ENCODE data around the gene CDC42. TPM values are rescaled to one million over a fixed set of nuclear protein-coding genes. Genes with fewer than 3 reads are reported as not detected.

The CDC42 gene
- total and polyA plus RNA-seq, 10 of the 15 experiments (the other 5 are each of a cell fraction or from before 2014, with no cell fraction given): 184 to 479 (median 326) TPM

DNA sequence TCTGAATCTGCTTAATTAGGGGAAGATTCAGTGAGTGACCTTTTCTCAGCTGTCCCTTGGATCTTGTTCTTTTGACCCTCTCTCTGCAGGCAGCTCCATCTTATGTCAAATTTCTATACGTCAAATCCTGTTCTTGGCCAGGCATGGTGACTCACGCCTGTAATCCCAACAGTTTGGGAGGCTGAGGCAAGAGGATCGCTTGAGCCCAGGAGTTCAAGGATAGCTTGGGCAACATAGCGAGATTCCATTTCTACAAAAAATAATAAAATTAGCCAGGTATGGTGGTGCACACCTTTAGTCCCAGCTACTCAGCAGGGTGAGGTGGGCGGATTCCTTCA is 12.3 kb upstream of the CDC42 start:
- Histone ChIP-seq H3K9me3 (replicated peaks; ENCODE audit: control insufficient read depth, insufficient read depth, low read length) (0 out of 3 replicates have a peak, but pooled peaks cover under 1% of the 10 kb centered on the region), H3K27ac (ENCODE audit: control insufficient read depth, insufficient read depth) (peak overlapping the region; percentile 94), H3K36me3 (ENCODE audit: control insufficient read depth in 2 of 2, insufficient read depth in 2 of 2, low read length in 1 of 2) (no peaks in the 10 kb centered on the region), H3K4me3 (peak overlapping the region; percentile 26; the same call in 1 of the 2 replicates), H2AFZ (ENCODE audit: control insufficient read depth, low read depth, low read length) (peak overlapping the region; percentile 78), H3K27me3 (replicated peaks in 1 of 2; ENCODE audit: control insufficient read depth in 2 of 2, insufficient read depth in 2 of 2, low read length in 1 of 2) (no peaks in the 10 kb centered on the region), H3K4me2 (ENCODE audit: control insufficient read depth, insufficient read depth) (peak overlapping the region; percentile 93), H3K9ac (ENCODE audit: control insufficient read depth, insufficient read depth, low read length) (peak overlapping the region; percentile 64), H3K79me2 (ENCODE audit: control insufficient read depth, insufficient read depth, low read length) (no peaks in the 10 kb centered on the region), H3K4me1 (ENCODE audit: control insufficient read depth, insufficient read depth, low read length) (peaks cover 25% of the 10 kb centered on the region), H4K20me1 (ENCODE audit: control insufficient read depth, insufficient read depth) (no peaks in the 10 kb centered on the region)
- DNase-seq (ENCODE audit: low read depth, low spot score) (no peak), FAIRE-seq (no peak), ATAC-seq (no peak)
- in situ Hi-C loops (cut with MboI): no loop called here
- ChIA-PET SMC1A (ENCODE audit: uncharacterized antibody, unreplicated experiment) (interaction anchor here (1.0 to 5.2 kb wide), 7 partner anchors 8 to 21 kb away, joined by 3 to 78 read pairs (median 6); partner anchors contain the start of gene CDC42), CTCF (interaction anchor here (0.7 to 3.6 kb wide), 7 partner anchors 10 to 61 kb away, joined by 3 to 35 read pairs (median 5); partner anchors contain the start of gene CDC42), RAD21 (ENCODE audit: unreplicated experiment) (interaction anchor here (0.6 to 2.3 kb wide), 10 partner anchors 10 to 65 kb away, joined by 3 to 11 read pairs (median 8); partner anchors contain the start of gene CDC42), POLR2A (interaction anchor here (1.9 to 21.4 kb wide), 3 partner anchors 10 to 15 kb away, joined by 6 to 325 read pairs (median 59); partner anchors contain the start of gene CDC42)
- WGBS (ENCODE audit: insufficient coverage, insufficient replicate concordance, low lambda C conversion rate, missing lambda C conversion rate): 71% methylated on average over 5 of the region's 5 CpGs
- BruUV-seq (replicated peaks): TSS peak; percentile 78
- intact Hi-C loops (cut with micrococcal nuclease; ENCODE audit: unreplicated experiment): loop anchor here (10.0 kb wide), 1 partner anchor 1685 kb away; no protein-coding TSS in a partner anchor
- TF ChIP-seq REST (IDR thresholded peaks at IDR 0.05; ENCODE audit: low read depth, low read length): no peak
- TF ChIP-seq, protein P1, sequence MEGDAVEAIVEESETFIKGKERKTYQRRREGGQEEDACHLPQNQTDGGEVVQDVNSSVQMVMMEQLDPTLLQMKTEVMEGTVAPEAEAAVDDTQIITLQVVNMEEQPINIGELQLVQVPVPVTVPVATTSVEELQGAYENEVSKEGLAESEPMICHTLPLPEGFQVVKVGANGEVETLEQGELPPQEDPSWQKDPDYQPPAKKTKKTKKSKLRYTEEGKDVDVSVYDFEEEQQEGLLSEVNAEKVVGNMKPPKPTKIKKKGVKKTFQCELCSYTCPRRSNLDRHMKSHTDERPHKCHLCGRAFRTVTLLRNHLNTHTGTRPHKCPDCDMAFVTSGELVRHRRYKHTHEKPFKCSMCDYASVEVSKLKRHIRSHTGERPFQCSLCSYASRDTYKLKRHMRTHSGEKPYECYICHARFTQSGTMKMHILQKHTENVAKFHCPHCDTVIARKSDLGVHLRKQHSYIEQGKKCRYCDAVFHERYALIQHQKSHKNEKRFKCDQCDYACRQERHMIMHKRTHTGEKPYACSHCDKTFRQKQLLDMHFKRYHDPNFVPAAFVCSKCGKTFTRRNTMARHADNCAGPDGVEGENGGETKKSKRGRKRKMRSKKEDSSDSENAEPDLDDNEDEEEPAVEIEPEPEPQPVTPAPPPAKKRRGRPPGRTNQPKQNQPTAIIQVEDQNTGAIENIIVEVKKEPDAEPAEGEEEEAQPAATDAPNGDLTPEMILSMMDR (IDR thresholded peaks at IDR 0.05 in 2 of 3, conservative IDR thresholded peaks at IDR 0.05 in 1 of 3; ENCODE audit: control insufficient read depth in 2 of 3, extremely low read depth in 1 of 3, insufficient read depth in 1 of 3, low read depth in 3 of 3, low read length in 3 of 3): no peak
- TF ChIP-seq ATF7 (IDR thresholded peaks at IDR 0.05; ENCODE audit: low read depth): no peak
- no peak for TF ChIP-seq RAD51 (IDR thresholded peaks at IDR 0.05)
- no peak for TF ChIP-seq POLR2A (IDR thresholded peaks at IDR 0.05; ENCODE audit: low read depth, low read length)
- TF ChIP-seq PBX3 (IDR thresholded peaks at IDR 0.05; ENCODE audit: insufficient replicate concordance, low read depth, low read length): no peak
- no peak for TF ChIP-seq MEF2A (IDR thresholded peaks at IDR 0.05; ENCODE audit: insufficient read depth, low read depth, low read length)
- TF ChIP-seq, protein P2, sequence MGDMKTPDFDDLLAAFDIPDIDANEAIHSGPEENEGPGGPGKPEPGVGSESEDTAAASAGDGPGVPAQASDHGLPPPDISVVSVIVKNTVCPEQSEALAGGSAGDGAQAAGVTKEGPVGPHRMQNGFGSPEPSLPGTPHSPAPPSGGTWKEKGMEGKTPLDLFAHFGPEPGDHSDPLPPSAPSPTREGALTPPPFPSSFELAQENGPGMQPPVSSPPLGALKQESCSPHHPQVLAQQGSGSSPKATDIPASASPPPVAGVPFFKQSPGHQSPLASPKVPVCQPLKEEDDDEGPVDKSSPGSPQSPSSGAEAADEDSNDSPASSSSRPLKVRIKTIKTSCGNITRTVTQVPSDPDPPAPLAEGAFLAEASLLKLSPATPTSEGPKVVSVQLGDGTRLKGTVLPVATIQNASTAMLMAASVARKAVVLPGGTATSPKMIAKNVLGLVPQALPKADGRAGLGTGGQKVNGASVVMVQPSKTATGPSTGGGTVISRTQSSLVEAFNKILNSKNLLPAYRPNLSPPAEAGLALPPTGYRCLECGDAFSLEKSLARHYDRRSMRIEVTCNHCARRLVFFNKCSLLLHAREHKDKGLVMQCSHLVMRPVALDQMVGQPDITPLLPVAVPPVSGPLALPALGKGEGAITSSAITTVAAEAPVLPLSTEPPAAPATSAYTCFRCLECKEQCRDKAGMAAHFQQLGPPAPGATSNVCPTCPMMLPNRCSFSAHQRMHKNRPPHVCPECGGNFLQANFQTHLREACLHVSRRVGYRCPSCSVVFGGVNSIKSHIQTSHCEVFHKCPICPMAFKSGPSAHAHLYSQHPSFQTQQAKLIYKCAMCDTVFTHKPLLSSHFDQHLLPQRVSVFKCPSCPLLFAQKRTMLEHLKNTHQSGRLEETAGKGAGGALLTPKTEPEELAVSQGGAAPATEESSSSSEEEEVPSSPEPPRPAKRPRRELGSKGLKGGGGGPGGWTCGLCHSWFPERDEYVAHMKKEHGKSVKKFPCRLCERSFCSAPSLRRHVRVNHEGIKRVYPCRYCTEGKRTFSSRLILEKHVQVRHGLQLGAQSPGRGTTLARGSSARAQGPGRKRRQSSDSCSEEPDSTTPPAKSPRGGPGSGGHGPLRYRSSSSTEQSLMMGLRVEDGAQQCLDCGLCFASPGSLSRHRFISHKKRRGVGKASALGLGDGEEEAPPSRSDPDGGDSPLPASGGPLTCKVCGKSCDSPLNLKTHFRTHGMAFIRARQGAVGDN (IDR thresholded peaks at IDR 0.05): no peak
- no peak for TF ChIP-seq CBX5 (IDR thresholded peaks at IDR 0.05; ENCODE audit: low read depth)
- no peak for TF ChIP-seq ELK1 (IDR thresholded peaks at IDR 0.05; ENCODE audit: low read depth, low read length)
- no peak for TF ChIP-seq SUZ12 (IDR thresholded peaks at IDR 0.05; ENCODE audit: unreplicated experiment)

Data from GM12878 (cell line).